DMS79 (cell line): Measurements from ENCODE around the gene SOWAHD.
"Not testable (repeated sequence)": the region's sequence is repeated elsewhere in the genome, so short reads cannot be mapped to it uniquely, and the experiment has no call there.

Experiments used
- DNase-seq: peaks from one replicate; lab custom pipeline; 2025; lab: John Stamatoyannopoulos, UW

The SOWAHD gene, protein sequence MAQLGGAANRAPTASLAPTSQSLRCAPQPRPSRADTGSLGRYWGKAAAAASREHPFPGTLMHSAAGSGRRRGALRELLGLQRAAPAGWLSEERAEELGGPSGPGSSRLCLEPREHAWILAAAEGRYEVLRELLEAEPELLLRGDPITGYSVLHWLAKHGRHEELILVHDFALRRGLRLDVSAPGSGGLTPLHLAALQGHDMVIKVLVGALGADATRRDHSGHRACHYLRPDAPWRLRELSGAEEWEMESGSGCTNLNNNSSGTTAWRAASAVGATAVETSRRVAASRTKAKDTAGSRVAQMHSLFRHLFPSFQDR

GRCh38 chrX:119757979-119758730, at the start of gene SOWAHD:
Gene SOWAHD, plus strand, starts transcription at chrX:119758588. Its CDS starts 80 bp downstream, at chrX:119758668.
- no peak for DNase-seq

DNA sequence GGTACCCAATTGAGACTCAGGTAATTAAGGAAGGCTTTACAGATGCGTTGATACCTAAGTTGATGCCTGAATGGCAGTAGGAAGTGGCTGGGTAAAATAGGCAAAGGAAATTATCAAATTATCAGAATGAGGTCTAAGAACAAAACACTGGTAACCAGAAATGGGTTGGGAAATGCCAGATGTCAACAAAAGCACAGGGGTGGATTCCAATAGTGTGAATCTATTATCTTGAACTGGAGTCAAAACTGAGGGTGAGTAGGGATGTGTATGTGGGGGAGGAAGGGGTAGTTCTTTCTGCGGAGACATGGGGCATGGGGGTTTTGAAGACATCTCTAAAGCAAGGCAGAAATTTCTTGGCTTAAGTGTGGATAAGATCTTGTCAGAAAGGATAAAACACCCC, 49.5 kb upstream of the SOWAHD start:
- DNase-seq, result no peak

DNA sequence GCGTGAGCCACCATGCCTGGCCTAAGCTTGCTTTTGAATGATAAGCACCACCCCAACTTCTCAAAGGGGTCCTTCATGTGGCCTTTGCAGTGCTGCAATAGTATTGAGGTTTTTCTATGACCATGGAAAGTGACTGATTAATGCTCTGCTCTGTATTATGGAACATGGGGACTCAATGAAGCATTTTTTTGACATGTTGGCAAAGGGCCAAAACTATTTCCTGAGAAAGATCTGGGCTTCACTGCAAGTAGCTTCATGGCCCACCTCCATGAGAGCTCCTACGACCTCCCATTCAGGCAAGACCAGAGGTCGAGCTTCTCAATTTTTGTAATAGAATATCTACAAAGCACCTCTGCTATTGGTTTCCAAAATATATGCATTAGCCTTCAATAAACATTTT, 48.8 kb upstream of the SOWAHD start:
- DNase-seq, result no peak

GRCh38 chrX:119721487-119721886, 36.9 kb upstream of the SOWAHD start:
- no peak for DNase-seq

DNA sequence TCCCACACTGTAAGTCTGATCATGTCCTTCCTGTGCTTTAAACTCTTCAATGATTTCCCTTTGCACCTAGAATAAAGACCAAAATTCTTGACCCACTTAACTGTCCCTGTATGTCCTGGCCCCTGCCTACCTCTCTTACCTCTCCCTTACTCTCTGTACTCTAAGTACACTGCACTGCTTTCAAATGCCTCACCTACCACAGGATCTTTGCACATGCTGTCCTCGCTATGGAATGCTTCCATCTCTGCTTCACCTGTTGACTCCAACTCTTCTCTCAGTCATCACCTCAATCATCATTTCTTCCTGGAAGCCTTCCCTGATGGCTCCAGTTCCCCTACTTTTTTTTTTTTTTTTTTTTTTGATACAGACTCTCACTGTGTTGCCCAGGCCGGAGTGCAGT, 36.5 kb upstream of the SOWAHD start:
- DNase-seq, result no peak

DNA sequence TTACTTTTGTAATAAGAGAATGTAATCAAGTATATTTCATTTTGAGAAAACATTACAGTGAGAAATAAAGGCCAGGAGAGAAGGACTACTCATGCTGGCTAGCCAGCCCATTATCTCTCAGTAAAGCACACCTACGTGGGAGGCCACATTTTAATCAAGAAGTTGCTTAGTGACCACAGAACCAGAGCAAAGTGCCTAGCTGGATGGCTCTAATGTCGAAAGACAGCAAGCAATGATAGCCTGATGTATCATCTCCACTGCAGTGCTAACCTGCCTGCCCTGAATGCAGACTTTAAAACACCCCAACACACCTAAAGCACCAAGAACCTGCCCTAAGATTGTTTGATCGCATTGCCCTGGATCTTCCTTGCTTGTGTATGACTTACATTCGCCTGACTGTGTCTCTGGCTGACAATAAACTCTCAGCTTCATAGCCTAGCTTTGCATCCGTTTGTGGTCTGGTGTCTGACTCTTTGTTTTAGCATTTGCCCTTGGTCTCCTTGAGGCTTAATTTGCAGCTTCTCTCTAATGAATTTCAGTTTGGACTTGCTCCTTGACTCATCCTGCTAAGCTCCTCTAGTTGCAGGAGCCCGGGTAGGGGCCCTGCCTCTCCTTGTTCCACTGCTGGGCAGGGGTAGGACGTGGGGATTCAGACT, 31.4 kb upstream of the SOWAHD start:
- no peak for DNase-seq

- no peak for DNase-seq
Measured at GRCh38 chrX:119728487-119728886, 29.9 kb upstream of the SOWAHD start.

GRCh38 chrX:119729408-119730201, 28.8 kb upstream of the SOWAHD start:
- no peak for DNase-seq

DNA sequence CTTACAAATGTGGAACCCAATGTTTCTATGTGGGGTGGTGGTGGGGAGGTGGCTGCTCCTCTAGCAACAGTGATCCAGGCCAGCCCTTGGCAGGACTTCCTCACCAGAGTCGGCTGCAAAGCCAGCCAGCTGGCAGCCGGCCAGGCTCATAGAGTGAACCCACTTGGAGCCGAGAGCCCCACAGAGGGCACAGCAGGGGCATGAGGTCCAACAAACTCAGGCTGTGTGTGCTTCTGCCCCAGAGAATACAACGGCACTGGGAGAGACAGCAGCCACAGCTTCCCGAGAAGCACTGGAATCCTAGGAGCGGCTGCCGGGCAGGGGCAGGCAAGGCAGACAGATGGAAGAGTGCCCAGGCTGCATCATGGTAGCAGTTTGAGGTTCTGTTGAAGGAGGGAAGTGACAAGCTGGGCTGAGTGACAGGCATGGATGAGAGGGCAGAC, 23.5 kb upstream of the SOWAHD start:
- peak; percentile 47 for DNase-seq

DNA sequence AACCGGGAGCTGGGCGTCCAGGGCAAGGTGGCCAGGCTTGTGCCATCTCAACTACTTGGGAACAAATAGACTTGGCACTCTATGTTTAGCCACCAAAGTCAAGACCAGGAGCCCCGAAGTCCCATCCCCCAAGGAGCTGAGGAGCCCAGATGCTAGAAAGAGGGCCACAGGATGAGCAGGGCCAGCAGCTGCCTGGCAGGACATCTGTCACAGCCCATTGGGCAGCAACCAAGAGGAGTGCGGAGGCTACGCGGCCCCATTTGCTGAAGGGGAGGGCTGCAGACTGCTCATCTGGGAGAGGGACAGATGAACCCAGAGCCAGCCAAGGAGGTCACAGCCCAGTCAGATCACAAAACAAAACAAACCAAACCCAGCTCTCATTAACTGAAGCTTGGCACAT, 22.9 kb upstream of the SOWAHD start:
- no peak for DNase-seq

GRCh38 chrX:119736206-119736764, 22.1 kb upstream of the SOWAHD start:
- no peak for DNase-seq

GRCh38 chrX:119738742-119739141, 19.6 kb upstream of the SOWAHD start:
- no peak for DNase-seq

GRCh38 chrX:119745283-119745848, 13.0 kb upstream of the SOWAHD start:
- DNase-seq, result no peak

DNA sequence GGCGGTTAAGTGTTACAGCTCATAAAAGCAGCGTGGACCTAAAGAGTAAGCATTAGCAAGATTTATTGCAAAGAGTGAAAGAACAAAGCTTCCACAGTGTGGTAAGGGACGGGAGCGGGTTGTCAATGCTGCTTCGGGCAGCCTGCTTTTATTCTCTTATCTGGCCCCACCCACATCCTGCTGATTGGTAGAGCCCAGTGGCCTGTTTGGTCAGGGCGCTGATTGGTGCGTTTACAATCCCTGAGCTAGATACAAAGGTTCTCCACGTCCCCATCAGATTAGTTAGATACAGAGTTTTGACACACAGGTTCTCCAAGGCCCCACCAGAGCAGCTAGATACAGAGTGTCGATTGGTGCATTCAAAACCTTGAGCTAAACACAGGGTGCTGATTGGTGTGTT, 8.3 kb upstream of the SOWAHD start:
- not testable (repeated sequence) for DNase-seq

- not testable (repeated sequence) for DNase-seq
Measured at GRCh38 chrX:119750751-119751150, 7.6 kb upstream of the SOWAHD start.

- DNase-seq, result no peak
Measured at GRCh38 chrX:119753001-119753400, 5.4 kb upstream of the SOWAHD start.

GRCh38 chrX:119753639-119754257, 4.6 kb upstream of the SOWAHD start:
- DNase-seq, result no peak

GRCh38 chrX:119755981-119756533, 2.3 kb upstream of the SOWAHD start:
- DNase-seq, result no peak

DNA sequence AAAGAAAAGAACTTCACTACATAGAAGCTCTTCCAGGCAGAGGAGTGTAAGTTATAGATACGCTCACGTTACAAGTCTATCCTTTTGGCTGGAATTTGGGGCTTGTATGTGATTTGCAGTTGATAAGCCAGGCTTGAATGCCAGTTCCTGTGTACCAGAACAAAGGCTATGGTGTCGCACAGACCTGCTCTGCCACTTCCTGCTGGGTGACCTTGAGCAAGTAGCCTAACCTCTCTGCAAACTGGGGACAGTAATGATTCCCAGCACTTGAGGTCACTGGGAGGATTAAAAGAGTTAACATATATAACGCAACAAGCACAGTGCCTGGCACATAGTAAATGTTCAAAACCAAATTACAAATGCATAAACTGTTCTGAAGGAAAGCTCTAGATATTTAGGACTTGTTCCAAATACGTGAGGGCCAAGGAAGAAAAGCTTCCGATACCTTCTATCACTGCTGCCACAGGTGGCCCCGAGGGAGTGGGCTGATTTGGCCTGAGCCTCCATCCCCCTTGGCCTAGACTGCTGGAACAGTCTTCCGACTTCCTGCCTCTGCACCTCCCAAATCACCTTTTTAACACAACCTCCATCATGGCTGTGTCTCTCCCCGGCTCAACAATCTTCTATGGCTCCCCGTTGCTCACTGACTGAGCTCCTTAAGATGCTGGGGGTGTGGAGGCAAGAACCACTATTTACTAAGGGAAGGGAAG, 1.3 kb upstream of the SOWAHD start:
- DNase-seq, result no peak

- DNase-seq, result no peak
Measured at GRCh38 chrX:119757646-119757978, 776 bp upstream of the SOWAHD start.
